GM18511 (cell line): ENCODE results near the gene TMEM135.
"Not testable (repeated sequence)": the region's sequence is repeated elsewhere in the genome, so short reads cannot be mapped to it uniquely, and the experiment has no call there.

Experiments
- ATAC-seq: cut with Tn5 transposase; IDR thresholded peaks from one replicate; pipeline ENCODE4 v1.9.1; 2021; ENCODE audit warnings: mild to moderate bottlenecking, moderate library complexity; ENCODE audit not compliant: unreplicated experiment

Gene TMEM135

GRCh38 chr11:87076260-87076783, 38.6 kb downstream of the TMEM135 start:
- ATAC-seq, result no peak

- no peak for ATAC-seq
Observed at GRCh38 chr11:87076874-87077429, 39.2 kb downstream of the TMEM135 start.

GRCh38 chr11:87081358-87081757, 43.6 kb downstream of the TMEM135 start:
- ATAC-seq, result peak; percentile 74

- ATAC-seq, result no peak
Observed at GRCh38 chr11:87082590-87082989, 44.9 kb downstream of the TMEM135 start.

GRCh38 chr11:87083029-87083428, 45.3 kb downstream of the TMEM135 start:
- ATAC-seq, result no peak

- ATAC-seq, result no peak
Observed at GRCh38 chr11:87092159-87092558, 54.4 kb downstream of the TMEM135 start.

GRCh38 chr11:87092567-87092966, 54.8 kb downstream of the TMEM135 start:
- no peak for ATAC-seq

- ATAC-seq, result peak; percentile 94
Observed at GRCh38 chr11:87097582-87097981, 59.8 kb downstream of the TMEM135 start.

GRCh38 chr11:87101956-87102580, 64.3 kb downstream of the TMEM135 start:
- ATAC-seq, result no peak

GRCh38 chr11:87105826-87106225, 68.1 kb downstream of the TMEM135 start:
- not testable (repeated sequence) for ATAC-seq

GRCh38 chr11:87107379-87107778, 69.6 kb downstream of the TMEM135 start:
- not testable (repeated sequence) for ATAC-seq

- ATAC-seq, result no peak
Observed at GRCh38 chr11:87110443-87111131, 72.9 kb downstream of the TMEM135 start.

- no peak for ATAC-seq
Observed at GRCh38 chr11:87114093-87114492, 76.4 kb downstream of the TMEM135 start.

- ATAC-seq, result no peak
Observed at GRCh38 chr11:87116185-87116584, 78.5 kb downstream of the TMEM135 start.

- ATAC-seq, result no peak
Observed at GRCh38 chr11:87120937-87121336, 83.2 kb downstream of the TMEM135 start.

GRCh38 chr11:87122852-87123251, 85.1 kb downstream of the TMEM135 start:
- ATAC-seq, result no peak

GRCh38 chr11:87125257-87125656, 87.5 kb downstream of the TMEM135 start:
- no peak for ATAC-seq

GRCh38 chr11:87127101-87127500, 89.4 kb downstream of the TMEM135 start:
- no peak for ATAC-seq

GRCh38 chr11:87128372-87128771, 90.6 kb downstream of the TMEM135 start:
- ATAC-seq, result no peak

- ATAC-seq, result no peak
Observed at GRCh38 chr11:87134524-87135106, 96.9 kb downstream of the TMEM135 start.

GRCh38 chr11:87136236-87136635, 98.5 kb downstream of the TMEM135 start:
- ATAC-seq, result no peak

GRCh38 chr11:87137711-87138110, 100.0 kb downstream of the TMEM135 start:
- no peak for ATAC-seq
